ENCODE results near the gene PCDHA12.
"Not testable (repeated sequence)": the region's sequence is repeated elsewhere in the genome, so short reads cannot be mapped to it uniquely, and the experiment has no call there.

The PCDHA12 gene

DNA sequence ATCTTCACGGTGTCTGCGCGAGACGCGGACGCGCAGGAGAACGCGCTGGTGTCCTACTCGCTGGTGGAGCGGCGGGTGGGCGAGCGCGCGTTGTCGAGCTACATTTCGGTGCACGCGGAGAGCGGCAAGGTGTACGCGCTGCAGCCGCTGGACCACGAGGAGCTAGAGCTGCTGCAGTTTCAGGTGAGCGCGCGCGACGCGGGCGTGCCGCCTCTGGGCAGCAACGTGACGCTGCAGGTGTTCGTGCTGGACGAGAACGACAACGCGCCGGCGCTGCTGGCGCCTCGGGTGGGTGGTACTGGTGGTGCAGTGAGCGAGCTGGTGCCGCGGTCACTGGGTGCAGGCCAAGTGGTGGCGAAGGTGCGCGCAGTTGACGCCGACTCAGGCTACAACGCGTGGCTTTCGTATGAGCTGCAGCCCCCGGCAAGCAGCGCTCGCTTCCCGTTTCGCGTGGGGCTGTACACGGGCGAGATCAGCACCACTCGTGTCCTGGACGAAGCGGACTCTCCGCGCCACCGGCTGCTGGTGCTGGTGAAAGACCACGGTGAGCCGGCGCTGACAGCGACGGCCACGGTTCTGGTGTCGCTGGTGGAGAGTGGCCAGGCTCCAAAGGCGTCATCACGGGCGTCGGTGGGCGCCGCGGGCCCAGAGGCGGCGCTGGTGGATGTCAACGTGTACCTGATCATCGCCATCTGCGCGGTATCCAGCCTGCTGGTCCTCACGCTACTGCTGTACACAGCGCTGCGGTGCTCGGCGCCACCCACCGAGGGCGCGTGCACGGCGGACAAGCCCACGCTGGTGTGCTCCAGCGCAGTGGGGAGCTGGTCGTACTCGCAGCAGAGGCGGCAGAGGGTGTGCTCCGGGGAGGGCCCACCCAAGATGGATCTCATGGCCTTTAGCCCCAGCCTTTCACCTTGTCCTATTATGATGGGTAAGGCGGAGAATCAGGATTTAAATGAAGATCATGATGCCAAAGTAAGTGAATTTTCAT lies 45.3 kb upstream of the PCDHA12 start:
- H2BK15ac ChIP-seq (ENCODE audit: low read depth, poor library complexity, severe bottlenecking); H3K27ac ChIP-seq (ENCODE audit: low read length, poor library complexity, severe bottlenecking); H2BK120ac ChIP-seq (ENCODE audit: low read depth, low read length); H2AK5ac ChIP-seq (ENCODE audit: low read length, severe bottlenecking); H3K14ac ChIP-seq (ENCODE audit: low read length in 2 of 2); H3K79me1 ChIP-seq (replicated peaks; ENCODE audit: low read length, poor library complexity, severe bottlenecking); H2BK5ac ChIP-seq (ENCODE audit: low read depth, low read length, poor library complexity, severe bottlenecking); H4K8ac ChIP-seq (ENCODE audit: low read length); H2AFZ ChIP-seq (ENCODE audit: low read depth, low read length); H2BK12ac ChIP-seq (ENCODE audit: low read length in 2 of 2); DNase-seq; H3K18ac ChIP-seq (ENCODE audit: low read depth in 1 of 2, low read length in 2 of 2); H3K4me2 ChIP-seq (ENCODE audit: low read length, poor library complexity, severe bottlenecking); H3K9ac ChIP-seq (ENCODE audit: low read length); H3K4ac ChIP-seq (ENCODE audit: low read depth in 1 of 2, low read length in 2 of 2); H3K4me1 ChIP-seq (ENCODE audit: control insufficient read depth, insufficient read depth, low read depth, low read length); H3K23ac ChIP-seq (ENCODE audit: low read length in 2 of 2); H3K27me3 ChIP-seq (ENCODE audit: control insufficient read depth in 1 of 2, insufficient read depth in 1 of 2, low read length in 2 of 2): not testable (repeated sequence)
- Histone ChIP-seq H3K36me3 (ENCODE audit: control insufficient read depth in 1 of 2, insufficient read depth in 2 of 2, low read depth in 1 of 2, low read length in 2 of 2) (peaks cover 0 to 16% of the 10 kb centered on the region in 2 experiments), H3K4me3 (ENCODE audit: insufficient read depth in 1 of 2, low read depth in 1 of 2, low read length in 2 of 2) (peak overlapping the region in 1 of 2 experiments; percentile 22), H4K91ac (ENCODE audit: low read length) (peak overlapping the region; percentile 15), H3K9me3 (ENCODE audit: control insufficient read depth, low read length) (peaks cover 47% of the 10 kb centered on the region)
- WGBS, result 97% methylated on average over 85 of the region's 106 CpGs

DNA sequence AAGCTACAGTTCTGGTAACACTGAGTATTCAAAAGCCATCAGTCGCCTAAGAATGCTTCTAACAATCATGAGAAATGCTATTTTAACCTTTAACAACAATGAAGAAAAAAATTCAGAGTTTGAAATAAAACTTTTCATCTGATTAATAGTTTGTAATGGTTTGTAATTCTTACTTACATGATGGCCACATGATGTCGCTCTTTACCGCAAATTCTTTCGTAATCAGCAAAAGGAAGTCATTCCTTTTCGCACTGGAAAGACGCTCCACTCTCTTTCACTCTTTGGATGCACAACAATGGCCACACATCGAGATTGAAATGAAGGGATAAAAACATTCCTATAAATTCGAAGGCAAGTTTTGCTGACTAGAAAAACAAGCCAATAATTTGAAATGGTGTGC lies 41.1 kb upstream of the PCDHA12 start, which contains the start of gene PCDHA7:
Gene PCDHA7 (plus strand): TSS at position 277 of the 400 bp plus-strand sequence. CDS start 115 bp downstream, at position 392.
- 87% methylated on average over 7 of the region's 8 CpGs for WGBS
- Histone ChIP-seq H3K27ac (ENCODE audit: low read length, poor library complexity, severe bottlenecking) (no peak within 1 kb of the TSS), H2BK120ac (ENCODE audit: low read depth, low read length) (no peak within 1 kb of the TSS), H3K9ac (ENCODE audit: low read length) (no peak within 1 kb of the TSS), H3K23ac (ENCODE audit: low read length in 2 of 2) (no peak within 1 kb of the TSS), H3K4ac (ENCODE audit: low read depth in 1 of 2, low read length in 2 of 2) (no peak within 1 kb of the TSS), H3K4me2 (ENCODE audit: low read length, poor library complexity, severe bottlenecking) (no peak within 1 kb of the TSS), H3K14ac (ENCODE audit: low read length in 2 of 2) (no peak within 1 kb of the TSS), H3K79me1 (replicated peaks; ENCODE audit: low read length, poor library complexity, severe bottlenecking) (peaks cover 8% of the 10 kb centered on the region), H3K9me3 (ENCODE audit: control insufficient read depth, low read length) (peaks cover 45% of the 10 kb centered on the region), H3K27me3 (ENCODE audit: control insufficient read depth in 1 of 2, insufficient read depth in 1 of 2, low read length in 2 of 2) (no peaks in the 10 kb centered on the region), H3K36me3 (ENCODE audit: control insufficient read depth in 1 of 2, insufficient read depth in 2 of 2, low read depth in 1 of 2, low read length in 2 of 2) (peaks cover 0 to 26% of the 10 kb centered on the region in 2 experiments), H3K4me1 (ENCODE audit: control insufficient read depth, insufficient read depth, low read depth, low read length) (peaks cover 2% of the 10 kb centered on the region), H2BK5ac (ENCODE audit: low read depth, low read length, poor library complexity, severe bottlenecking) (no peak within 1 kb of the TSS), H3K4me3 (ENCODE audit: insufficient read depth in 1 of 2, low read depth in 1 of 2, low read length in 2 of 2) (peak within 1 kb of the TSS in 1 of 2 experiments; percentile 53), H2BK12ac (ENCODE audit: low read length in 2 of 2) (no peak within 1 kb of the TSS), H2BK15ac (ENCODE audit: low read depth, poor library complexity, severe bottlenecking) (no peak within 1 kb of the TSS), H2AFZ (ENCODE audit: low read depth, low read length) (no peak within 1 kb of the TSS), H2AK5ac (ENCODE audit: low read length, severe bottlenecking) (no peak within 1 kb of the TSS), H4K91ac (ENCODE audit: low read length) (no peak within 1 kb of the TSS), H4K8ac (ENCODE audit: low read length) (no peak within 1 kb of the TSS), H3K18ac (ENCODE audit: low read depth in 1 of 2, low read length in 2 of 2) (no peak within 1 kb of the TSS)
- DNase-seq, result no peak

DNA sequence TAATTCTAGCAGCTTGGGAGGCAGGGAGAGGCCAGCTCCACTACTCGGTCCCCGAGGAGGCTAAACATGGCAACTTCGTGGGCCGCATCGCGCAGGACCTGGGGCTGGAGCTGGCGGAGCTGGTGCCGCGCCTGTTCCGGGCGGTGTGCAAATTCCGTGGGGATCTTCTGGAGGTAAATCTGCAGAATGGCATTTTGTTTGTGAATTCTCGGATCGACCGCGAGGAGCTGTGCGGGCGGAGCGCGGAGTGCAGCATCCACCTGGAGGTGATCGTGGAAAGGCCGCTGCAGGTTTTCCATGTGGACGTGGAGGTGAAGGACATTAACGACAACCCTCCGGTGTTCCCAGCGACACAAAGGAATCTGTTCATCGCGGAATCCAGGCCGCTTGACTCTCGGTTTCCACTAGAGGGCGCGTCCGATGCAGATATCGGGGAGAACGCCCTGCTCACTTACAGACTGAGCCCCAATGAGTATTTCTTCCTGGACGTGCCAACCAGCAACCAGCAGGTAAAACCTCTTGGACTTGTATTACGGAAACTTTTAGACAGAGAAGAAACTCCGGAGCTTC lies 40.6 kb upstream of the PCDHA12 start:
- Histone ChIP-seq H3K9me3 (ENCODE audit: control insufficient read depth, low read length) (peaks cover 45% of the 10 kb centered on the region), H3K36me3 (ENCODE audit: control insufficient read depth in 1 of 2, insufficient read depth in 2 of 2, low read depth in 1 of 2, low read length in 2 of 2) (peaks cover 0 to 21% of the 10 kb centered on the region in 2 experiments), H3K4me3 (ENCODE audit: insufficient read depth in 1 of 2, low read depth in 1 of 2, low read length in 2 of 2) (peak overlapping the region in 1 of 2 experiments; percentile 53)
- not testable (repeated sequence) for H3K27ac ChIP-seq (ENCODE audit: low read length, poor library complexity, severe bottlenecking); H3K79me1 ChIP-seq (replicated peaks; ENCODE audit: low read length, poor library complexity, severe bottlenecking); H4K8ac ChIP-seq (ENCODE audit: low read length); H2BK12ac ChIP-seq (ENCODE audit: low read length in 2 of 2); H3K4me2 ChIP-seq (ENCODE audit: low read length, poor library complexity, severe bottlenecking); H4K91ac ChIP-seq (ENCODE audit: low read length); H3K18ac ChIP-seq (ENCODE audit: low read depth in 1 of 2, low read length in 2 of 2); H2AK5ac ChIP-seq (ENCODE audit: low read length, severe bottlenecking); H2BK15ac ChIP-seq (ENCODE audit: low read depth, poor library complexity, severe bottlenecking); H2BK120ac ChIP-seq (ENCODE audit: low read depth, low read length); H3K9ac ChIP-seq (ENCODE audit: low read length); H3K14ac ChIP-seq (ENCODE audit: low read length in 2 of 2); H2BK5ac ChIP-seq (ENCODE audit: low read depth, low read length, poor library complexity, severe bottlenecking); H2AFZ ChIP-seq (ENCODE audit: low read depth, low read length); H3K4ac ChIP-seq (ENCODE audit: low read depth in 1 of 2, low read length in 2 of 2); H3K27me3 ChIP-seq (ENCODE audit: control insufficient read depth in 1 of 2, insufficient read depth in 1 of 2, low read length in 2 of 2); H3K23ac ChIP-seq (ENCODE audit: low read length in 2 of 2); H3K4me1 ChIP-seq (ENCODE audit: control insufficient read depth, insufficient read depth, low read depth, low read length); DNase-seq
- 98% methylated on average over 22 of the region's 38 CpGs for WGBS

All from mesenchymal stem cell (in vitro differentiated cells and primary cell).